H9 (cell line): ENCODE data around the gene COMMD4. TPM values are rescaled to one million over a fixed set of nuclear protein-coding genes. Genes with fewer than 3 reads are reported as not detected.

Source experiments
- DNase-seq: peaks from one replicate; pipeline ENCODE4 v3.0.0-alpha.2; 2017
- H2AFZ ChIP-seq: one replicate; pipeline ENCODE4 v1.6.1; 2013; ENCODE audit warnings: mild to moderate bottlenecking, low read length, control low read depth, moderate library complexity
- H2AK5ac ChIP-seq: 2 replicates; pipeline ENCODE4 v1.6.1; 2013; ENCODE audit warnings: low read length, control low read depth, mixed read lengths; ENCODE audit not compliant: insufficient read length
- H2BK120ac ChIP-seq: one replicate; pipeline ENCODE4 v1.6.1; 2013; ENCODE audit warnings: low read depth, mild to moderate bottlenecking, low read length, control low read depth, inconsistent platforms; ENCODE audit not compliant: poor library complexity, severe bottlenecking
- H2BK12ac ChIP-seq: 2 replicates; pipeline ENCODE4 v1.6.1; 2013; ENCODE audit warnings: low read length, control low read depth, mixed read lengths, low read depth; ENCODE audit not compliant: insufficient read length
- H2BK15ac ChIP-seq: 2 replicates; pipeline ENCODE4 v1.6.1; 2013; ENCODE audit warnings: low read depth, low read length, control low read depth
- H2BK20ac ChIP-seq: one replicate; pipeline ENCODE4 v1.6.1; 2013; ENCODE audit warnings: low read depth, mild to moderate bottlenecking, low read length, control low read depth, inconsistent platforms; ENCODE audit not compliant: poor library complexity, severe bottlenecking
- H2BK5ac ChIP-seq: 2 replicates; pipeline ENCODE4 v1.6.1; 2013; ENCODE audit warnings: low read length, control low read depth, mixed read lengths; ENCODE audit not compliant: insufficient read length
- H3K14ac ChIP-seq: 2 replicates; pipeline ENCODE4 v1.6.1; 2013; ENCODE audit warnings: low read length, control low read depth; ENCODE audit not compliant: insufficient read depth
- H3K18ac ChIP-seq: 2 replicates; pipeline ENCODE4 v1.6.1; 2013; ENCODE audit warnings: low read depth, mild to moderate bottlenecking, mixed read lengths, low read length, control low read depth; ENCODE audit not compliant: insufficient read length
- H3K23ac ChIP-seq: 2 replicates; pipeline ENCODE4 v1.6.1; 2013; ENCODE audit warnings: low read length, control low read depth, mixed read lengths, low read depth; ENCODE audit not compliant: insufficient read length
- H3K23me2 ChIP-seq: 2 replicates; pipeline ENCODE4 v1.6.1; 2013; ENCODE audit warnings: low read depth, mild to moderate bottlenecking, mixed read lengths, low read length, control low read depth; ENCODE audit not compliant: insufficient read length, poor library complexity, severe bottlenecking
- H3K27ac ChIP-seq: 2 replicates; pipeline ENCODE4 v1.5.1; 2013; ENCODE audit warnings: low read length, control low read depth, mixed read lengths, low read depth; ENCODE audit not compliant: insufficient read length
- H3K27me3 ChIP-seq: 2 replicates; pipeline ENCODE4 v1.6.1; 2013; ENCODE audit warnings: low read length, control low read depth, inconsistent platforms; ENCODE audit not compliant: insufficient read depth
- H3K4ac ChIP-seq: 2 replicates; pipeline ENCODE4 v1.6.1; 2013; ENCODE audit warnings: low read depth, mild to moderate bottlenecking, control low read depth, inconsistent platforms, low read length, moderate library complexity
- H3K4me1 ChIP-seq: 2 replicates; pipeline ENCODE4 v1.6.1; 2013; ENCODE audit warnings: low read length, control low read depth, inconsistent platforms; ENCODE audit not compliant: insufficient read depth
- H3K4me2 ChIP-seq: 2 replicates; pipeline ENCODE4 v1.6.1; 2013; ENCODE audit warnings: low read length, control low read depth, mixed read lengths; ENCODE audit not compliant: insufficient read length, insufficient read depth
- H3K56ac ChIP-seq: 2 replicates; pipeline ENCODE4 v1.6.1; 2013; ENCODE audit warnings: low read depth, mild to moderate bottlenecking, mixed read lengths, low read length, control low read depth; ENCODE audit not compliant: insufficient read length
- H3K79me1 ChIP-seq: 2 replicates; pipeline ENCODE4 v1.6.1; 2013; ENCODE audit warnings: low read depth, mild to moderate bottlenecking, moderate library complexity, low read length, control low read depth, inconsistent platforms; ENCODE audit not compliant: insufficient read depth, poor library complexity, severe bottlenecking
- H3K79me2 ChIP-seq: 2 replicates; pipeline ENCODE4 v1.6.1; 2013; ENCODE audit warnings: low read length, control low read depth, inconsistent platforms; ENCODE audit not compliant: insufficient read depth
- H3K9ac ChIP-seq: 2 replicates; pipeline ENCODE4 v1.6.1; 2013; ENCODE audit warnings: low read length, control low read depth, mixed read lengths; ENCODE audit not compliant: insufficient read length; ENCODE audit errors: extremely low read depth
- H3K9me3 ChIP-seq: one replicate; pipeline ENCODE4 v1.6.1; 2013; ENCODE audit warnings: low read depth, low read length, inconsistent platforms; ENCODE audit not compliant: control insufficient read depth
- H3T11ph ChIP-seq: one replicate; pipeline ENCODE4 v1.6.1; 2013; ENCODE audit warnings: mild to moderate bottlenecking, low read length, control low read depth, inconsistent platforms
- H4K20me1 ChIP-seq: one replicate; pipeline ENCODE4 v1.6.1; 2013; ENCODE audit not compliant: control insufficient read depth, insufficient read length, insufficient read depth
- H4K5ac ChIP-seq: 2 replicates; pipeline ENCODE4 v1.6.1; 2013; ENCODE audit warnings: low read depth, mild to moderate bottlenecking, mixed read lengths, low read length, control low read depth; ENCODE audit not compliant: insufficient read length
- H4K8ac ChIP-seq: replicated peaks from 2 replicates; pipeline ENCODE4 v1.6.1; 2013; ENCODE audit warnings: low read length, control low read depth, mixed read lengths, low read depth; ENCODE audit not compliant: insufficient read length
- H4K91ac ChIP-seq: 2 replicates; pipeline ENCODE4 v1.6.1; 2013; ENCODE audit warnings: low read depth, mild to moderate bottlenecking, moderate library complexity, mixed read lengths, low read length, control low read depth; ENCODE audit not compliant: insufficient read length
- H3K27ac Mint-ChIP-seq, 3 experiments: 2 replicates in 2 of 3; 3 replicates in 1 of 3; pipeline ENCODE4 v1.8.0; 2020 to 2021; ENCODE audit warnings: mixed read lengths in 3 of 3, mild to moderate bottlenecking in 1 of 3, moderate library complexity in 1 of 3
- H3K27me3 Mint-ChIP-seq: 2 replicates; pipeline ENCODE4 v1.8.0; 2021; ENCODE audit warnings: low read depth, mild to moderate bottlenecking, moderate library complexity, mixed read lengths
- H3K36me3 Mint-ChIP-seq, 3 experiments: 2 replicates in 2 of 3; 3 replicates in 1 of 3; pipeline ENCODE4 v1.8.0; 2020 to 2021; ENCODE audit warnings: low read depth in 3 of 3, mixed read lengths in 3 of 3; ENCODE audit not compliant: insufficient read depth in 1 of 3
- H3K4me1 Mint-ChIP-seq, 2 experiments: 2 replicates each; pipeline ENCODE4 v1.8.0; 2020; ENCODE audit warnings: mixed read lengths in 2 of 2
- H3K4me3 Mint-ChIP-seq, 2 experiments: 2 replicates in 1 of 2; 3 replicates in 1 of 2; pipeline ENCODE4 v1.8.0; 2020 to 2021; ENCODE audit warnings: mild to moderate bottlenecking in 2 of 2, mixed read lengths in 2 of 2, moderate library complexity in 1 of 2
- H3K9me3 Mint-ChIP-seq, 2 experiments: 2 replicates in 1 of 2; 3 replicates in 1 of 2; pipeline ENCODE4 v1.8.0; 2020; ENCODE audit warnings: mild to moderate bottlenecking in 2 of 2, mixed read lengths in 2 of 2, moderate library complexity in 1 of 2
- WGBS: extraction: QIAGEN DNeasy Blood & Tissue Kit; methylation state at CpG from one replicate; pipeline ENCODE4 v1.1.7; 2013; ENCODE audit warnings: missing lambda C conversion rate, low lambda C conversion rate, mixed read lengths; ENCODE audit not compliant: insufficient read length; ENCODE audit errors: extremely low coverage; 5-methylcytosine and 5-hydroxymethylcytosine counted together
- total RNA-seq: library from RNA; stranded (reverse); gene quantifications from 2 replicates; pipeline ENCODE4 v1.2.1, GENCODE V29; 2021
- TF ChIP-seq, protein P1 (sequence below): fragments of 200-600 bp; sonication (generic); conservative IDR thresholded peaks from 3 replicates; pipeline ENCODE4 v1.8.0; 2021; ENCODE audit warnings: antibody characterized with exemption, mild to moderate bottlenecking

The COMMD4 gene
- total RNA-seq, 1 experiment from 2014 or later = 146 TPM

DNA sequence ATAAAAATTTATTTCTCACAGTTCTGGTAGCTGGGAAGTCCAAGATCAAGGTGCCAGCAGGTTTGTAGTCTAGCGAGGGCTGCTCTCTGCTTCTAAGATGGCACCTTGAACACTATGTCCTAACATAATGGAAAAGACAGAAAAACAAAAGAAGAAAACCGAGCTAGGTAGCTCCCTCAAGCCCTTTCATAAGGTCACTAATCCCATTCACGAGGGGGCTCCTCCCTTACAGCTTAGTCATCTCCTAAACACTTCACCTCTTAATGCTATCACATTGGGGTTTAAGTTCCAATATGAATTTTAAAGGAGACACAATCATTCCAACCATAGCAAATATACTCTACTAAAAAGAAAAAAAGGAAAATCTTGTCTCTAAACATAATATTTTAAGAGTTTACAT lies 29.7 kb upstream of the COMMD4 start:
- Histone ChIP-seq H3K23ac (no peak overlapping the region), H2AK5ac (no peak overlapping the region), H3K18ac (no peak overlapping the region), H3K79me1 (no peaks in the 10 kb centered on the region), H4K8ac (no peak overlapping the region), H3K9me3 (no peaks in the 10 kb centered on the region), H4K5ac (no peak overlapping the region), H3K4me1 (no peaks in the 10 kb centered on the region), H3K4ac (no peak overlapping the region), H3K4me2 (no peak overlapping the region), H3K27ac (no peak overlapping the region), H3K27me3 (no peaks in the 10 kb centered on the region; the same call in 1 of the 2 replicates), H3K14ac (no peak overlapping the region), H3K23me2 (no peaks in the 10 kb centered on the region), H2BK5ac (no peak overlapping the region), H2AFZ (no peak overlapping the region), H3T11ph (no peak overlapping the region), H3K56ac (no peak overlapping the region), H4K91ac (no peak overlapping the region), H2BK120ac (no peak overlapping the region), H2BK20ac (no peak overlapping the region), H2BK15ac (no peak overlapping the region), H2BK12ac (no peak overlapping the region), H4K20me1 (no peaks in the 10 kb centered on the region), H3K9ac (no peak overlapping the region), H3K79me2 (no peaks in the 10 kb centered on the region)
- H3K36me3 Mint-ChIP-seq = no peaks in the 10 kb centered on the region
- no peak overlapping the region for H3K27ac Mint-ChIP-seq
- H3K27me3 Mint-ChIP-seq = peaks cover 18% of the 10 kb centered on the region
- no CpG with 5 or more reads among the region's 3 CpGs for WGBS
- peaks cover 0 to 2% of the 10 kb centered on the region in 2 experiments; a peak in 1 of 4 replicates for H3K4me1 Mint-ChIP-seq
- no peak for DNase-seq
- TF ChIP-seq, protein P1, sequence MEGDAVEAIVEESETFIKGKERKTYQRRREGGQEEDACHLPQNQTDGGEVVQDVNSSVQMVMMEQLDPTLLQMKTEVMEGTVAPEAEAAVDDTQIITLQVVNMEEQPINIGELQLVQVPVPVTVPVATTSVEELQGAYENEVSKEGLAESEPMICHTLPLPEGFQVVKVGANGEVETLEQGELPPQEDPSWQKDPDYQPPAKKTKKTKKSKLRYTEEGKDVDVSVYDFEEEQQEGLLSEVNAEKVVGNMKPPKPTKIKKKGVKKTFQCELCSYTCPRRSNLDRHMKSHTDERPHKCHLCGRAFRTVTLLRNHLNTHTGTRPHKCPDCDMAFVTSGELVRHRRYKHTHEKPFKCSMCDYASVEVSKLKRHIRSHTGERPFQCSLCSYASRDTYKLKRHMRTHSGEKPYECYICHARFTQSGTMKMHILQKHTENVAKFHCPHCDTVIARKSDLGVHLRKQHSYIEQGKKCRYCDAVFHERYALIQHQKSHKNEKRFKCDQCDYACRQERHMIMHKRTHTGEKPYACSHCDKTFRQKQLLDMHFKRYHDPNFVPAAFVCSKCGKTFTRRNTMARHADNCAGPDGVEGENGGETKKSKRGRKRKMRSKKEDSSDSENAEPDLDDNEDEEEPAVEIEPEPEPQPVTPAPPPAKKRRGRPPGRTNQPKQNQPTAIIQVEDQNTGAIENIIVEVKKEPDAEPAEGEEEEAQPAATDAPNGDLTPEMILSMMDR = no peak
- H3K4me3 Mint-ChIP-seq = no peak overlapping the region
- no peaks in the 10 kb centered on the region for H3K9me3 Mint-ChIP-seq
